C4-2B (cell line): ENCODE measurements around the gene BORCS6.

Source experiments
- H3K27ac ChIP-seq: fragments of 450-650 bp; 2 replicates; pipeline ENCODE4 v1.5.1; 2017
- CTCF ChIP-seq: fragments of 450-650 bp; conservative IDR thresholded peaks from 2 replicates; pipeline ENCODE4 v1.5.1; 2017; ENCODE audit warnings: mild to moderate bottlenecking
- ZFX ChIP-seq: fragments of 450-650 bp; IDR thresholded peaks from 2 replicates; pipeline ENCODE4 v1.6.1; 2017

BORCS6 gene

GRCh38 chr17:8206536-8206935, 16.6 kb upstream of the BORCS6 start:
- no peak overlapping the region for H3K27ac ChIP-seq

GRCh38 chr17:8204761-8205555, 15.0 kb upstream of the BORCS6 start:
- TF ChIP-seq CTCF (no peak), ZFX (no peak)
- H3K27ac ChIP-seq = no peak overlapping the region

More at GRCh38 chr17:8206536-8206935, 16.6 kb upstream of the BORCS6 start:
- no peak for TF ChIP-seq CTCF
- TF ChIP-seq ZFX = no peak

GRCh38 chr17:8192070-8192815, 2.3 kb upstream of the BORCS6 start:
- no peak for TF ChIP-seq ZFX
- TF ChIP-seq CTCF = no peak
- H3K27ac ChIP-seq = no peak overlapping the region; the same call in 1 of the 2 replicates

- TF ChIP-seq CTCF (no peak), ZFX (no peak)
- peak overlapping the region; percentile 91 for H3K27ac ChIP-seq
Measured at GRCh38 chr17:8190506-8190905, 526 bp upstream of the BORCS6 start.

- H3K27ac ChIP-seq = peak overlapping the region; percentile 91
- no peak for TF ChIP-seq ZFX
Measured at GRCh38 chr17:8189041-8189710, 804 bp downstream of the BORCS6 start.

- TF ChIP-seq CTCF (no peak), ZFX (no peak)
Measured at GRCh38 chr17:8188263-8188839, 1.6 kb downstream of the BORCS6 start.

GRCh38 chr17:8187517-8188262, 2.3 kb downstream of the BORCS6 start:
- TF ChIP-seq ZFX (no peak), CTCF (peak; percentile 11; the same call in 1 of the 2 replicates)
- H3K27ac ChIP-seq = peak overlapping the region; percentile 91

More at GRCh38 chr17:8188263-8188839, 1.6 kb downstream of the BORCS6 start:
- H3K27ac ChIP-seq = peak overlapping the region; percentile 91
